GM18868 (cell line): ENCODE measurements around the gene RNF152.

Experiments
- ATAC-seq: cut with Tn5 transposase; IDR thresholded peaks from one replicate; pipeline ENCODE4 v1.9.1; 2021; ENCODE audit warnings: mild to moderate bottlenecking, moderate library complexity; ENCODE audit not compliant: unreplicated experiment

RNF152 gene

DNA sequence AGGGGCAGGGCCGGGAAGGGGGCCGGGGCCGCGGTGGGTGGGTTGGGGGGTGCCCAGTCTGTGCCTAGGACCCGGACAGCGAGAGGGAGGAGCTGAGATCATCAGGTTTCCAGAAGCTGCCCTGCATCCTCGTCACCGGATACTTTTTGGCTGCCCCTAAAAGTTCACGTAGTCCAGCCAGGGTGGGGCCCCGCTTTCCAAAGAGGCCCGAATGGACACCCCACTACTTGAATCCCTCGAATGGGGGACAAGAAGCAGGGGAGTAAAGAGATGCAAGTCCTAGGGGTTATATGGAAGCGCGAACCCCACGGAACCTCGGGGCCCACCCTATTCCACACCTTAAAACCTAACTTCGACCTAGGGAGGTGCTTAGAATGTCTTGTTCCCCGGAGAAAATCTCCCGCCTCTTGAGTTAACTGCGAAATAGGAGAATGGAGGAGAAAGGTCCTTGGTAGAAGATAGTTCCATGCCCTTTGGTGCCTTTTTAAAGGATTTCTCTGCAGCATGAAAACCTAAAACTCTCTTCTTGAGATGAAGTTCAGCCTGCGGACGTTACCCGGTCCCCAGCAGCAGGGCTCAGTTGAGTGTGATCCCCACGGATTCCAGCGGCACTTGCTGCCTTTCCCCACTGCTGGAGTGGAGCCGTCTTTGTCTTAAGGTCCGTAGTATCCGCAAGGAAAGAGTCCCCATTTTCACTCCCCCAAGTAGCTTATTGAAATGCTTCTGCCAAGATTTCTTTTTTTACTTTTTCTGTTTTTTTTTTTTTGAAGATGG lies 2.1 kb upstream of the RNF152 start:
- ATAC-seq, result no peak

DNA sequence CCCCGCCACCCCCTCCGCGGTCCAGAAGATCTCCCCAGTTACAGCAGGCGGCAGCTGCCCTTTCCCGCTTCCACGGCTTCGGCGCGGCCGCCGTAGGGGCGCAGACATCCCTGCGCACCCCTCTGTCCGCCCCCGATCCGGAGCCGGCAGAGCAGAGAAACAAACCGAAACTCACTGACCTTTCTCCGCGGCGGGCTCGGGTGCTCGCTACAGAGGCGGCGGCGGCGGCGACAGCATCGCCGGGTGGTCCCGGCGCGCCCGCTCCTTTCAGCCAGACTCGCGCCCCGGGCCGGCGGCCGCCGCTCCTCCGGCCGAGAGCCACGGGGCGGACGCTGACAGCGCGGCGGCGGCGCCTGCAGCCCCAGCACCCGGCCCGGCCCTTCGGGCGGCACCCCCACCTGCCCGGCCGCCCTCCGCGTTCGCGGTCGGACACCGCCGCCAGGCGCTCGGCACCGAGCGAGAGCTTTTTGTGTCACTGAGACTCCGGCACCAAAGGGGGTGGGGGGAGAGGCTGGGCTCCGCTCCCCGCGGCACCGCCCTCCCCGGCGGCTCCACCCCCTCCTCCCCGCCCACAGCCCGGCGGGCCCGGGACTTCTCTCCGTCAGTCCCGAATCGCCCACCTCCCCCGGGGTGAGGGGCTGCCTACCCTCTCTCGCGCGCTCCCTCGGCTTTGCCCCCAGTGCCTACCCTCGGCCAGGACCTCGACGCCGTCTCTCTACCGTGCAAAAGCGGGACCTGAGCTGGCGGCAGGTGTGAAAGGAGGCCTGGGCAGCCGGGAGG lies 1.4 kb upstream of the RNF152 start:
- peak; percentile 80 for ATAC-seq

DNA sequence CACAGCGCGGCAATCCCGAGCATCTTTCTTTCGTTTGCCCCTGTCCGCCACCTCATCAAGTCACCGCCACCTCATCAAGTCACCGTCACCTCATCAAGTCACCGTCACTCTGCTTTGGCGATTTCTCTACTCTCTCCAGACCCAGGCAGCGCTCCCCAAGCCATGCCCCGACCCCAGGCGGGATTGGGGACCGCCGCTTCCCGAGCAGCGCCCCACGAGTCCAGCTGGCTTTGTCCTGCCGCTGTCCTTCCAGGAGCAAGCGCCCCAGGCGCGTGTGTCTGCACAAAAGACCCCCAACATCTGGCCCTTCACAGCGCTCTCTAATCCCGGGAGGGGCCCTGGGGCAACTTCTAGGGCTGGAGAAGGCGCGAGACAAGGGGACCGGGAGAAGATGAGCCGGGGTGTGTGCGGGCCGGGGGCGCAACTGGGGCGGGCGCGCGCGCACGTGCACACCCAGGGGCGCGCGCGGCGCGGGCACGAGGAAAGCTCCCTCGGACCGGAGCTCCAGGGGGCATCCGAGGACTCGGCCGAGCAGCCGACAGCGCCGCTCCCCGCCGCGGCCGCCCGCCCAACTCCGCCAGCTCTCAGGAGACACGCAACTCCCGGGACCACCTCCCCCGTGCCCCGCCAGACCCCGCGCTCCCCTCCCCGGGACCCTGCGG lies 633 bp upstream of the RNF152 start:
- ATAC-seq, result peak; percentile 22

DNA sequence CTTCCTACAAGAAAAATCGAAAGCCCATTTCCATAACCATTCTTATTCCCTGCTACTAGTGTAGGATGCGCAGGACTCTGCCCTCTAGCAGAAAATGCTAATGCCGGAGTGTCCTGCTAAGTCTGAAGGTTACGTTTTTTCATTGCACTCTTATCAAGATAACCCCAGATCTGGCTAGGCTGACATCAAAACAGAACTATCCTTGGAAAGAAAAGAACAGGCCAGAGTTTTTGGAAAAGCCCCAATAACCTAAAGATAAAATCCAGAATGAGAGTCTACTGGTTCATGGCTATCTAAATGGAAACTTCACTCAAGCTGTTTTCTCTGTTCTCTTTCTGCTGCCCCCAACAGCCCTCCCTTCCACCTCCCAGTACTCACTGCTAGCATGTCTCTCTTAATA lies 913 bp downstream of the RNF152 start:
- ATAC-seq, result no peak

DNA sequence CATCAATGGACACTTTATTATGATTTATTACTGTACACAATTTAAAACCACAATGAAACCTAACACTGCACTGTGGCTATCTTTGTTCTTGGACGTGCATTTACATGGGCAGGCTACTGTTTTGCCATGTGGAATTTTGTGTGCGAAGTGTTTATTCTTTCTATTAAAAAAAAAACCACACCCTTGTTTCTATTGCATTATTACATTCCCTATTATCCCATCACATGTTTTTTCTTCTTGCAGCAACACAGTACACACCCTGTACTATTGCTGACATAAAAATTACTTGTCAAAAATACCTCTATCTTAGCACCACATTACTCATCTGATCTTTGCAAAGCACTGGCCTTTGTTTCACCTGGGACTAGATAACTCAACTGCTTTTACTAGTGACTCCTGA lies 1.5 kb downstream of the RNF152 start:
- ATAC-seq, result no peak

DNA sequence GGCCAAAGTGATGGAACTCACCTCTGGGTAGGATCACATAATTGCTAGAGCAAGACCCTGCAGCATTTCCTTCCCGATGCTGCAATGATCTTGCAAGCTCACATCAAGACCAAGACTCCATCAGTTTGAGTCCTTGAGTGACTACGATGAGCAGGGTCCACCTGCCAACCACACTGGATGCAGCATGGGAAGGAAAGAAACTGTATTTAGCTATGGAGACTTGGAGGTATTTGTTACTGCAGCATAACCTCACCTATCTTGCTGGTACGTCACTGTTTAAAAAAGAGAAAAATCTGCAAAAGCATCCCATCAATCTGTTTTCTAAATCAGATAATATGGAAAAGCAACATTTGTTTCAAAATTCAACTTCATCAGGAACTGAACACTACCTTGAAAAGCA lies 2.5 kb downstream of the RNF152 start:
- ATAC-seq, result no peak

DNA sequence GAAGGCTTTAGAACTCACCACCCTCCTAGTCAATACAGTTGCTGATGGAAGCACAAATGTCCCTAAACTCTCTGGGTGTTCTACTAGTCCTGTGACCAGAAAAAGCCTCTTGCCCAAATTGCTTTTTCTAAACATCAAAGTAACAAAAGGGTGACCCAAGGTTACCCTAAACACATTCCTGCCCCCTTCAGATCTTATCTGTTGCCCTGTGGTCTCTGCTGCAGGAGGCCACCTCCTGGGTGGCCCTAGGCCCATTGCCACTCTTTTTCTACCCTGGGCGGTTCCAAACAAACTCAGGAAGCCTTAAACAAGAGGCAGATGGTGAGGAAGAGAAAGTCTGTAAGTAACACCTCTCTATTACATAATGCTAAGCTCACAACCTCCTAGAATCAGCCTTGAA lies 3.3 kb downstream of the RNF152 start:
- no peak for ATAC-seq

DNA sequence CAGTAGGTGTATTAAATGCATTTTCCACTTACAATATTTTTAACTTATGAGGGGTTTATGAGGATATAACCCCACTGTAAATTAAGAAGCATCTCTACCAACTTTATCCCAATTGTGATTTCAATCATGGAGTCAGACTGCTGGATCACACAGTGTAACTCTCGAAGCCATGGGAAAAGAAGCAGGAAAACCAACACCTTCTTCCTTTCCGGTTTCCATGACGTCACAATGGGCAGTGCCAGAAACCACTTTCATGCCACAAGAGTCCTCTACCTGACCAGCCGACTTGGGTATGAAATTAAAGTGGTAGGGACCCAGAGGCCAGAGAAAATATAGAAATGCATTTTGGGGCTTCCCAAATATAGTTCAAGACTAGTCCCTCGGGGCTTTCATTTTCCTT lies 4.2 kb downstream of the RNF152 start:
- no peak for ATAC-seq

DNA sequence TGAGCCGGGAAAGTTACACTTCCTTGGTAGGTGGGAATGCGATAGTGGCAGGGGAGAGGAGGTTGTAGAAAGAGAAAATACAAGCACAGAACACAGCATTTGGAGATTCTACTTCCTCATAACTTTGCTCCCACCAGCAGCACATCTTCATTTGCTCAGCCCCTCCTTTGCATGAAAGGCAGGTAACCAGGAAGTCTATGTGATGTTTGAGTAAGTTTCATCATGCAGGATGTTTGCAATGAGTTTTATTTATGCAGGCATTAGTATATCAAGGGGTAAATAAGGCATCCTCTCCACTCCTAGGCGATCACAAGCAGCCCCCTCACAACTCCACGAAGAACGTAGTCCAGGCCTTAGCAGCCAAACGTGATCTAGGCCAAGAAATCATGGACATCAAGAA lies 5.0 kb downstream of the RNF152 start:
- no peak for ATAC-seq

DNA sequence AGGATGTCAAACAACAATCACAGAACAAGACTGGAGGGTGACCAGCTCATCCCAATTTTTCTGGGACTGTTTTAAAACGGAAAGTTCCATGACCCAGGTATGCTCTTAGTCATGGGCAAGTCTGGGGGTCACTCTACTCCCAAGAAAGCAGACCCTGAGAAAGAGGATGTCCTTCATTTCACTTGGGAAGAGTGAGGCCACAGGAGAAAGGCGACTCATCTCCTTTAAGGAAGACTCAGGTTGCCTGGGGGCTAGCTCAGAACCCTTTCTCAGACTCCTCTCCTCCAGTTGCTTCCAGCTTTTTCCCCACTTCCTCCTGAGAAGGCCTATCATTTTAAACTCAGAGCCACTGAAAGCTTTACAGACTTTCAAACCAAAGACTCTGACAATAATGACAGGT lies 9.3 kb downstream of the RNF152 start:
- ATAC-seq, result no peak

DNA sequence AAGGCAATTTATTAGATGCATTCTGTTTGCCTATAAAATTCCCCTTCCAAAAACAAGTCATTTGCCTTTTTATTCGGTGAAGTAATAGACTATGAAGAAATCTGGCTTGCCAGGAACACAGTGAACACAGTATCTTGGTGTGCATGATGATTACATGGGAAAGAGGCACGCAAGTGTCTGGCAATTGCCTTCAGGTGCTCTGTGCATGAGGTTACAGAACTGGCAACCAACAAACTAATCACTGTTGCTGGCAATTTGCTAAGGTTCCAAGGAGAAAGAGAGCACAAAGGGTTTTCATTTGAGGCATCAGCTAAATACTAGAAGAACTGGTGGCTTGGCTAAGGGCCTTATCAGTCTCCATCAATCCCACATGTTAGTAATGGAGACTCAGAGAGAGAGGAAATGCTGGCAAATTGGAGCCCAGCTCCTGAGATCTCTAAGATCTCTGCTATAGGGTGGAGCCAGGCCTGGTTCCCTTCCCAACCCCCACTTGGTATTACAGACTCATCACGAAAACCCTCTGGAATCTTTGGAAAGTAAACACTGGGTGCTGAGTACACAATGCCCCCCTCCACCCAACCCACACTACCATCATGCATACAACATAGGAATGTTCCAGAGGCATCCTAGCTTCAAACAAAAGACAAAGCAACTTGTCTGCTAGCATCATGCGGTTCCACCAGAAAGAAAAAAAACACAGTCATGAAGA lies 10.4 kb downstream of the RNF152 start:
- ATAC-seq, result no peak

DNA sequence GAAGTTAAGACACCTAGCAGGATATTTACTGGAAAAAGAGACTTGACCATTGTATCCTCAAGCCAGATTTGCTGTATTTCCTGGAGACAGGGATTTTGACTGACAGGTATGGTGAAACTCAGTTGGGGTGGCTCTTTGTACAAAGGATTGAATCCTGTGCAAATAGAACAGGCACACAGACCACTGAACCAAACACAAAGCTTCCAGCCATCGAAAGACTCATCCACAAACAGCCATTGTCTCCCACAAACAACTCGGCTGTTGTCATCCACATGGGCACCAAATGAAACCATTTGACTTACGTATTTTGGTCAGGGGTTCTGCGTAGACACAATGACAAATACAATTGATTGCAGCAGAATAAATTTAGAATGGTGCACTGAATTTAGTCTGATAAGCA lies 15.9 kb downstream of the RNF152 start:
- no peak for ATAC-seq

DNA sequence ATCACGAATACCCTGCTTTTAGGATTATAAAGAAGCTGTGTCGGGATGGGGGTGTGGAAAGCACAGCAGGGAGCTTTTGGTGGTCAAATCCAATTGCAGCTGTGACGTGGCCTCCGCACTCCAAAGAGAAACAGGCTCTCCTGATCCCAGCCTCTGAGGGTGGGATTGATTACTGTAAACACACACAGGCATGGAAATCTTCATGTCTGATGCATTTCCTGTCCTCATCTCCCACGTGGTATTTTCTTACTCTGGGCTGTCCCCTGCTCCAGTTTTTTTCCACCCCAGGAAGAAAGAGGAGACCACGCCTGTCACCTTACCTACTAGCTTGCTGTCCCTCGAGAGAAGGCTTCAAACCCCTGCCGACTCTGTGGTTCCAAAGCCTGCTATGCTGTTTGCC lies 22.7 kb downstream of the RNF152 start:
- no peak for ATAC-seq

DNA sequence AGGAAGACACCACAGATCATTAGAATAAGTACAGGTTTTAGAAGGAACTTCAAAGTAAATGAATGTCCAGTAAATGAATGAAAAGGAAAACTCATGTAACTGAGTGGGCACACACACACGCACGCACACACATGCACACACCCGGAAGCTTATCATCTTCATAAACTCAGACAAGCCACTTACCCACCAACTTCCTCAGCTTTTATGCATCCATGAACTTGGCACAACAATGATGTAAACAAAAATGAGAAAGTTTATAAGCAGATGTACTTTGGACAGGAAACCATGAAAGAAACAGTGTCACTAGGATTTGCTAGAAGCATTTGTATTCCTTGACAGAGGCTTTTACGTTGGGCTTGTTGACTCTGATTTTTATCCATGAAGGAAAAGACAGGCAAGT lies 23.2 kb downstream of the RNF152 start:
- no peak for ATAC-seq

DNA sequence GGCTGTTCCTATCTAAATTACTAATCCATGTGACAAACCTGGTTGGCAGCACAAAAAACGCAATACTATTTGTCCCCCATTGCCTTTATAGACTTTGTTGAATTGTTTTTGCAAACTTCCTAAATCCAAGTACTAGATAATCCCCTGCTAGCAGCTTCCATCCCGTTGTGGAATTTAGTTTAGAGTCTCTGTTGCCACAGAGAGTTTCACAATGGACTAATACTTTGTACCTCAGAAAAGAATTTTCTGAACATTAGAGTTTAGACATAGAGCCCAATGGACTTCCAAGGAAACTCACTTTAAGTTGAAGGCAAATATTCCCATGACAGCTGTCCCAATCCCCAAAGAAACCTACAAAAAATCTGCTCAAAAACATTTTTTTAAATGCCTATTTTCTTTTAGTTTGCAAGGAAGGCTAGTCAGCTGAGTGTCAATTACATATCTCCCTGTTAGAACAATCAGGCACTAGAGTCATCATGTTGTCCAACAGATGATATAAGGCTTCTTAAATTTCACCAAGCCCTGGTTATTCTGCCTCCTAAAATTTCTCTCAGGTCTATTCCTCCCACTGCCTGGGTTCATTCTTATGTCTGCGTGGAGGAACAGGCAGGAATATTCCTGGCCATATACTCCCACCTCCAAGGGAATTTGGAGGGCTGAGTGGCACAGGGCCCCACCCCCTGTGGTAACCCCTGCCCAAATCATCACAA lies 27.2 kb downstream of the RNF152 start:
- ATAC-seq, result no peak

DNA sequence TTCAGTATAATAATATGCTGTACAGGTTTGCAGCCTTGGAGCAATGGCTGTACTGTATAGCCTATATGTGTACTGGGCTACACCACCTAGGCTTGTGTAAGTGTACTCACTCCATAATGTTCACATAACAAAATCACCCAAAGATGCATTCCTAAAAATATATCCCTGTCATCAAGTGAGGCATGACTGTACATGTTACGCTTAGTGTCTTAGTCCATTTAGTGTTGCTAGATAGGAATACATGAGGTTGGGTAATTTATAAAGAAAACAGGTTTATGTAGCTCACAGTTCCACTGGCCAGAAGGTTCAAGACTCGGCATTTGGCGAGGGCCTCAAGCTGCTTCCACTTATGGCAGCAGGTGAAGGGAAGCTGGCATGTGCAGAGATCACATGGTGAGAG lies 31.4 kb downstream of the RNF152 start:
- no peak for ATAC-seq

DNA sequence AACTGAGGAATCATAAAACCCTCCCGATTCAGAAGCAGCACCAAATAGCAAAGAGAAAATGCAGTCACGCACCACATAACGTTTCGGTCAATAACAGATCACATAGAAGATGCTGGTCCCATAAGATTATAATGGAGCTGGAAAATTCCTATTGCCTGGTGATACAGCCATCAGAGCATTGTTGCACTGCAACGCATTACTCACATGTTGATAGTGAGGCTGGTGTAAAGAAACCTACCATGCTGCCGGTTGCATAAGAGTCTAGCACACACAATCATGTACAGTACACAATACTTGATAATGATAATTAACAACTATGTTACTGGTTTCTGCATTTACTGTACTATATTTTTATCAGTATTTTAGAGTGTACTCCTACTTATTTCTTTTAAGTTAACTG lies 32.5 kb downstream of the RNF152 start:
- no peak for ATAC-seq

DNA sequence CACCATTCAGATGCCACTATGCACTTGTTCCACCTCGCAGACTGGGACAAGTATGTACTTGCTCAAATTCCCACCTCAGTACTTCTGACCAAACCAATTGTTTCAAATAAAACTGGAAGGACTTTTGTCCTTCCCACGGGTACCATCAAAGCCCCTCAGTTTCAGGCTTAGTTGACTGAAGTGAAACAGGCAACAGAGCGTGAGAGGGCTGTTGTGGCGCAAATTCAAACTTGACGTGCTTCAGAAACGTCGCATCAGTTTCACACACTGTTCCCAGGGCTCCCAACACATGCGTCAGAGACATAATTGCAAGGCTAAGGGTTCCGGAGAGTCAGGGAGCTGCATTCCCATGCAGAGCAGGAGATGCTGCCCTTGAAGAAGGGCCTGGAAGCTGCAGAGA lies 33.7 kb downstream of the RNF152 start:
- no peak for ATAC-seq

DNA sequence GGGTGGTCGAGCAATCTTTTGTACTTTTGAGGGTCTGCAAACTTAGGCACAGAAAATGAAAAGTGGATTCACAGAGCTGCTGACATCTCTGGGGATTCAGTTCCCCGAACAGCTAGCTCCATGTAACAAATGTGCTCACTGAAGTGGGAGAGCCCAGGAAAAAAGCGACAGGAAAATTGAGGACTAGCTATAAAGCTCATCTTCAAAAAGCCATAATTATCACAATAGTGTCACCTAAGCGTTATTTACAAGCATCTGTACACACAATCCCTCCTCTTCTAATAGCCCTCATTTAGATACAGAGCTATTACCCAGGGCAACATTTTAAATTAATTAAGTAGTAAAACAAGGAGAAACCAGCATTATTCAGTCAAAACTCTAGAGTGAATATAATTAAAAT lies 36.1 kb downstream of the RNF152 start:
- no peak for ATAC-seq

DNA sequence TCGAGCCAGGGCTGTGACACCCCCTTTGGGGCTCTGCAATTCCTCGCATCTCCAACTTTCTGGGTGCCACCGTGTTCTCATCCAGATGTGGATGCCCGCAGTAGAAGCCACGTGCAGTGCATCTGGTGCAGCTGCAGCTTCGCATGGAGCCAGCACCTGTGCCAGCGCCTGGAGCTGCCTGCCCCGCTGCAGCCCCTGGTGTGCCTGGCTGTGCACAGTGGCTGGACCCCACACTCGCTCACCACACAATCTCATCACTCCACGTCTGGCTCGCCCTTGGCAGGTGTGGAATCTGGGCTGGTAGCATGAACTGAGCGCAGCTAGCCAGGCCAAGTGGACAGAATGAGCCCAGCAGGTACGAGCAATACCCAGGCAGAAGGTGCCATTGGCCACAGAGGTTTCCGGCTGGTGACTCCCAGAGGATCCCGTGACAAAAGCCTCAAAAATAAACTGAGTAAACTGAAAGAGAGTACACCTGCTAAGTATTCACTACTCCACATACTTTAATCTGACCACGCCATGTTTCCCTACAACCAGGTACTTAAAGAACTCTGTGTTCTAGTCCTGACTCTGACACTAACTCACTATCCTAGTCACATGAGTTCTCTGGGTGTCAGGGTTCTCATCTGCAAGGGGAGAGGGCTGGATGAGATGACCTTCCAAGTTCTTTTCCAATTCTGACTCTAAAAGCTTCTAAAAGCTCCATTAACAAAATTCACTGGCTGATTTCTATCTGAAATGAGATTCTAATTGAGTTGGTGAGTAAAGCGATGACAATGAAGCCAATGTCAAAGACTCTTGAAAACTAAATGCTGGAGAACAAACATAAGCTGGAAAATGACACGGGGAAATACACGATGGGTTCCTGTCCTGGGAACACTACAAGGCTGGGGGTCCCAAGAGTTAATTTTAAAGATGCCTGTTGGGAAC lies 37.1 kb downstream of the RNF152 start:
- ATAC-seq, result no peak
